ENCODE results near the gene SHISAL1.

GRCh38 chr22:44279069-44279360 is 33.7 kb downstream of the SHISAL1 start:
- no peak for TF ChIP-seq CTCF (IDR thresholded peaks at IDR 0.05)
- TF ChIP-seq EP300 (IDR thresholded peaks at IDR 0.05) = no peak
- TF ChIP-seq POLR2A (IDR thresholded peaks at IDR 0.05; ENCODE audit: low read depth) = no peak
